ENCODE results near the gene MT1M. TPM values are rescaled to one million over a fixed set of nuclear protein-coding genes. Genes with fewer than 3 reads are reported as not detected.

MT1M gene
- total RNA-seq, 1 donor from 2014 or later = 1.2 TPM

- Mint-ChIP-seq H3K9me3 (ENCODE audit: unreplicated experiment) (no peaks in the 10 kb centered on the region), H3K36me3 (ENCODE audit: unreplicated experiment) (no peaks in the 10 kb centered on the region), H3K27ac (ENCODE audit: unreplicated experiment) (peak overlapping the region; percentile 98), H3K4me3 (ENCODE audit: unreplicated experiment) (peak overlapping the region; percentile 90), H3K27me3 (ENCODE audit: unreplicated experiment) (no peaks in the 10 kb centered on the region), H3K4me1 (ENCODE audit: unreplicated experiment) (peaks cover 50% of the 10 kb centered on the region)
- no peak for TF ChIP-seq CTCF (IDR thresholded peaks at IDR 0.05)
- no peak for DNase-seq (ENCODE audit: extremely low spot score, unreplicated experiment)
Measured at GRCh38 chr16:56608876-56609462, 23.5 kb upstream of the MT1M start.

GRCh38 chr16:56609463-56609921, 23.0 kb upstream of the MT1M start:
- Mint-ChIP-seq H3K4me1 (ENCODE audit: unreplicated experiment) (peaks cover 56% of the 10 kb centered on the region), H3K4me3 (ENCODE audit: unreplicated experiment) (peak overlapping the region; percentile 90), H3K27me3 (ENCODE audit: unreplicated experiment) (no peaks in the 10 kb centered on the region), H3K9me3 (ENCODE audit: unreplicated experiment) (no peaks in the 10 kb centered on the region), H3K36me3 (ENCODE audit: unreplicated experiment) (no peaks in the 10 kb centered on the region), H3K27ac (ENCODE audit: unreplicated experiment) (peak overlapping the region; percentile 98)
- no peak for TF ChIP-seq CTCF (IDR thresholded peaks at IDR 0.05)
- DNase-seq (ENCODE audit: extremely low spot score, unreplicated experiment) = no peak

GRCh38 chr16:56610017-56610608, 22.3 kb upstream of the MT1M start:
- Mint-ChIP-seq H3K4me3 (ENCODE audit: unreplicated experiment) (peak overlapping the region; percentile 90), H3K9me3 (ENCODE audit: unreplicated experiment) (no peaks in the 10 kb centered on the region), H3K27ac (ENCODE audit: unreplicated experiment) (peak overlapping the region; percentile 98), H3K4me1 (ENCODE audit: unreplicated experiment) (peaks cover 57% of the 10 kb centered on the region), H3K27me3 (ENCODE audit: unreplicated experiment) (no peaks in the 10 kb centered on the region), H3K36me3 (ENCODE audit: unreplicated experiment) (no peaks in the 10 kb centered on the region)
- no peak for TF ChIP-seq CTCF (IDR thresholded peaks at IDR 0.05)
- DNase-seq (ENCODE audit: extremely low spot score, unreplicated experiment) = no peak

GRCh38 chr16:56610609-56611111, 21.8 kb upstream of the MT1M start:
- peak overlapping the region; percentile 98 for H3K27ac Mint-ChIP-seq (ENCODE audit: unreplicated experiment)
- no peak for DNase-seq (ENCODE audit: extremely low spot score, unreplicated experiment)
- H3K27me3 Mint-ChIP-seq (ENCODE audit: unreplicated experiment) = no peaks in the 10 kb centered on the region
- no peak for TF ChIP-seq CTCF (IDR thresholded peaks at IDR 0.05)
- no peaks in the 10 kb centered on the region for H3K36me3 Mint-ChIP-seq (ENCODE audit: unreplicated experiment)
- no peaks in the 10 kb centered on the region for H3K9me3 Mint-ChIP-seq (ENCODE audit: unreplicated experiment)
- peaks cover 57% of the 10 kb centered on the region for H3K4me1 Mint-ChIP-seq (ENCODE audit: unreplicated experiment)
- H3K4me3 Mint-ChIP-seq (ENCODE audit: unreplicated experiment) = peak overlapping the region; percentile 90

GRCh38 chr16:56611281-56611833, 21.1 kb upstream of the MT1M start:
- peaks cover 50% of the 10 kb centered on the region for H3K4me1 Mint-ChIP-seq (ENCODE audit: unreplicated experiment)
- H3K4me3 Mint-ChIP-seq (ENCODE audit: unreplicated experiment) = peak overlapping the region; percentile 42
- H3K9me3 Mint-ChIP-seq (ENCODE audit: unreplicated experiment) = no peaks in the 10 kb centered on the region
- TF ChIP-seq CTCF (IDR thresholded peaks at IDR 0.05) = no peak
- no peak for DNase-seq (ENCODE audit: extremely low spot score, unreplicated experiment)
- H3K27ac Mint-ChIP-seq (ENCODE audit: unreplicated experiment) = peak overlapping the region; percentile 98
- no peaks in the 10 kb centered on the region for H3K36me3 Mint-ChIP-seq (ENCODE audit: unreplicated experiment)
- H3K27me3 Mint-ChIP-seq (ENCODE audit: unreplicated experiment) = no peaks in the 10 kb centered on the region

Measured in osteocyte (in vitro differentiated cells).